Lung (tissue), 12 donors: ENCODE results near the gene LMF1. TPM values are rescaled to one million over a fixed set of nuclear protein-coding genes. Genes with fewer than 3 reads are reported as not detected.

ENCODE experiments used
- ATAC-seq: fragments of 200-7000 bp; cut with Tn5 transposase; one replicate; pipeline ENCODE4 v1.9.1; 2020; ENCODE audit warnings: moderate number of reproducible peaks; ENCODE audit not compliant: insufficient read depth, low FRiP score
- DNase-seq, 3 donors: peaks; one replicate each; pipeline ENCODE4 v3.0.0-alpha.2; 2013 to 2017
- H3K27ac ChIP-seq, 2 donors: one replicate each; pipeline ENCODE4 v1.5.1; 2013; ENCODE audit warnings: mild to moderate bottlenecking in 2 of 2, moderate library complexity in 2 of 2, control low read depth in 1 of 2, inconsistent platforms in 1 of 2, low read depth in 1 of 2, low read length in 1 of 2
- H3K27me3 ChIP-seq, 3 donors: one replicate each; pipeline ENCODE4 v1.5.1; 2013; ENCODE audit warnings: low read length in 2 of 3; ENCODE audit not compliant: control insufficient read depth in 3 of 3, insufficient read depth in 3 of 3
- H3K36me3 ChIP-seq, 4 donors: one replicate each; pipeline ENCODE4 v1.5.1; 2013; ENCODE audit warnings: low read length in 4 of 4, mild to moderate bottlenecking in 1 of 4, moderate library complexity in 1 of 4; ENCODE audit not compliant: control insufficient read depth in 4 of 4, insufficient read depth in 4 of 4
- H3K4me1 ChIP-seq, 5 donors: one replicate each; pipeline ENCODE4 v1.5.1; 2013; ENCODE audit warnings: low read length in 5 of 5, mild to moderate bottlenecking in 2 of 5, moderate library complexity in 1 of 5; ENCODE audit not compliant: control insufficient read depth in 5 of 5, insufficient read depth in 5 of 5
- H3K4me3 ChIP-seq: one replicate; pipeline ENCODE4 v1.5.1; 2013; ENCODE audit warnings: mild to moderate bottlenecking, control low read depth, moderate library complexity
- H3K9ac ChIP-seq, 2 donors: one replicate each; pipeline ENCODE4 v1.5.1; 2013; ENCODE audit warnings: low read length in 2 of 2, control low read depth in 1 of 2; ENCODE audit not compliant: insufficient read depth in 1 of 2
- H3K9me3 ChIP-seq, 4 donors: one replicate each; pipeline ENCODE4 v1.5.1; 2013; ENCODE audit warnings: low read length in 3 of 4, mild to moderate bottlenecking in 1 of 4, moderate library complexity in 1 of 4; ENCODE audit not compliant: control insufficient read depth in 4 of 4, insufficient read depth in 3 of 4
- WGBS, 2 donors: extraction: QIAGEN DNeasy Blood & Tissue Kit; methylation state at CpG; one replicate each; pipeline ENCODE4 v1.1.7; 2013; 5-methylcytosine and 5-hydroxymethylcytosine counted together
- polyA plus RNA-seq, 2 donors: library from polyadenylated mRNA; stranded (reverse); fragments of 200-250 nt; gene quantifications; one replicate each; pipeline ENCODE4 v1.2.1, GENCODE V29; 2013
- total RNA-seq, 2 donors: library from RNA; depleted of rRNA in 1 of 2; stranded (reverse); fragments of >200 nt in 1 of 2; gene quantifications; one replicate each; pipeline ENCODE4 v1.2.1, GENCODE V29; 2014 to 2021
- TF ChIP-seq, protein P1 (sequence below): IDR thresholded peaks from 2 replicates; pipeline ENCODE4 v1.5.1; 2012; ENCODE audit warnings: mild to moderate bottlenecking; ENCODE audit errors: control extremely low read depth, extremely low read depth
- donor health status: control.
- donor health status: control.
- donor health status: Bipolar disorder and iron deficiency.
- donor health status: healthy.
- donor health status: DM: yes; HTN: yes; CAD: no.

The LMF1 gene
- total and polyA plus RNA-seq, 4 donors = 9.1 to 23.7 (median 20.6) TPM

DNA sequence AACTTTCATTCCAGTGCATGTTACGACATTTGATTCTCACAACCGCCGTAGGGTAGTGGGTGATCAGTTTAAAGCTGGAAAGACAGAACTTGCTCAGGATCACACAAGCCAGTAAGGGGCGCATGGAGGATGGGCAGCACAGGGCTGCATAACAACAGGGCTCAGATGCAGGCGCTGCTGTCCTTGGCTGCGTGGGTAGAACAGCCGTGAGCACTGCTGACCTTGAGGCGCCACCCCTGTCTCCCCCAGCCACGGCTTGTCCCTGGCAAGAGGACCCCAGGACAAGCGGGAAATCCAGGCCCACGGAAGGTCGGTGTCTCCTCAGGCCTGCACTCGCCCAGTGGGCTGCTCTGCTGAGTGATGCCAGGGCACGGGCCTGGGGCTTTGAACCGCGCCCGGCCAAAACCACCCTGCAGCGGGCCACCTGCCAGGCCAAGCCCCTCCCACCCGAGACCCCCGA, 84.7 kb downstream of the LMF1 start:
- H3K27ac ChIP-seq = no peak overlapping the region
- 65 to 77% methylated on average over 18 to 20 of the region's 20 CpGs for WGBS, 2 donors
- peaks cover 0 to 7% (median 3%) of the 10 kb centered on the region in 4 donors for H3K9me3 ChIP-seq
- no peak overlapping the region for H3K9ac ChIP-seq
- no peak for ATAC-seq
- DNase-seq = peak in 2 of 3 donors; percentile 38 to 48
- TF ChIP-seq, protein P1, sequence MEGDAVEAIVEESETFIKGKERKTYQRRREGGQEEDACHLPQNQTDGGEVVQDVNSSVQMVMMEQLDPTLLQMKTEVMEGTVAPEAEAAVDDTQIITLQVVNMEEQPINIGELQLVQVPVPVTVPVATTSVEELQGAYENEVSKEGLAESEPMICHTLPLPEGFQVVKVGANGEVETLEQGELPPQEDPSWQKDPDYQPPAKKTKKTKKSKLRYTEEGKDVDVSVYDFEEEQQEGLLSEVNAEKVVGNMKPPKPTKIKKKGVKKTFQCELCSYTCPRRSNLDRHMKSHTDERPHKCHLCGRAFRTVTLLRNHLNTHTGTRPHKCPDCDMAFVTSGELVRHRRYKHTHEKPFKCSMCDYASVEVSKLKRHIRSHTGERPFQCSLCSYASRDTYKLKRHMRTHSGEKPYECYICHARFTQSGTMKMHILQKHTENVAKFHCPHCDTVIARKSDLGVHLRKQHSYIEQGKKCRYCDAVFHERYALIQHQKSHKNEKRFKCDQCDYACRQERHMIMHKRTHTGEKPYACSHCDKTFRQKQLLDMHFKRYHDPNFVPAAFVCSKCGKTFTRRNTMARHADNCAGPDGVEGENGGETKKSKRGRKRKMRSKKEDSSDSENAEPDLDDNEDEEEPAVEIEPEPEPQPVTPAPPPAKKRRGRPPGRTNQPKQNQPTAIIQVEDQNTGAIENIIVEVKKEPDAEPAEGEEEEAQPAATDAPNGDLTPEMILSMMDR = no peak
- peaks cover 0 to 8% (median 0%) of the 10 kb centered on the region in 5 donors for H3K4me1 ChIP-seq
- no peak overlapping the region for H3K4me3 ChIP-seq
- peaks cover 2 to 11% (median 3%) of the 10 kb centered on the region in 4 donors for H3K36me3 ChIP-seq
- H3K27me3 ChIP-seq = no peaks in the 10 kb centered on the region

DNA sequence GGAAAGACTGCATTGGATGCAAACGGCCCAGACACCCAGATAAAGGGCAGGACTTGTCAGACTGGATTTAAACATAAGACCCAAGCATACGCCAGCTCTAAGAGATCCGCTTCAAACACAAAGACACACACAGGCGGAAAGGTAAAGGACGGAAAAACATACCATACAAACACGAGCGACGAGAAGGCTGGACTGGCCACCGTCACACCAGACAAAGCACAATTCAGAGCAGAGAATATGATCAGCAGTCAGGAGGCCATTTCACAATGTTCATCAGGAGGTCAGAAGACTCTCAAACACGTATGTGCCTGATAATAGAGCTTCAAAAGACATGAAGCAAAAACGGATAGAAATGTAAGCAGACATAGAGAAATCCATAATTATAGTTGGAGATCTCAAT, 85.4 kb downstream of the LMF1 start:
- Histone ChIP-seq H3K36me3 (peaks cover 2 to 9% (median 3%) of the 10 kb centered on the region in 4 donors), H3K4me1 (peaks cover 0 to 8% (median 0%) of the 10 kb centered on the region in 5 donors), H3K27ac (no peak overlapping the region), H3K27me3 (no peaks in the 10 kb centered on the region), H3K9ac (no peak overlapping the region), H3K4me3 (no peak overlapping the region), H3K9me3 (peaks cover 0 to 7% (median 3%) of the 10 kb centered on the region in 4 donors)
- ATAC-seq (no peak), DNase-seq (no peak)
- 84% methylated on average over 11 of the region's 11 CpGs for WGBS, 2 donors
- TF ChIP-seq, protein P1 = no peak

DNA sequence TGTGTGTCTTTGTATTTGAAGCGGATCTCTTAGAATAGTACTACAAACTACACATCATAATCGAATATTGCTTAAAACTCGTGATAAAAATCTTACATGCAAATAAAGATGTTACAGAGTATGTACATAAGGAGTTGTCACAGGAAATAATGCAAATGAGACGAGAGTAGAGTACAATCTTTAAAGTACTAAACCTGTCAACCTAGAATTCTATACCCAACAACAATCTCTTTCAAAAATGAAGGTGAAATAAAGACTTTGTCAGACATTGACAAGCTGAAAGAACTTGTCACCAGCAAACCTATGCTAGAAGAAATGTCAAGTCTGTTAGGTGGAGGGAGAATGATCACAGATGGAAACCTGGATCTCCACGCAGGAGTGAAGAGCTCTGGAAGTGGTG, 86.6 kb downstream of the LMF1 start:
- Histone ChIP-seq H3K4me3 (no peak overlapping the region), H3K27me3 (no peaks in the 10 kb centered on the region), H3K4me1 (peaks cover 0 to 5% (median 0%) of the 10 kb centered on the region in 5 donors), H3K9ac (no peak overlapping the region), H3K27ac (no peak overlapping the region), H3K9me3 (peaks cover 0 to 7% (median 3%) of the 10 kb centered on the region in 4 donors), H3K36me3 (peaks cover 2 to 9% (median 3%) of the 10 kb centered on the region in 4 donors)
- 94 to 96% methylated on average over 5 of the region's 5 CpGs for WGBS, 2 donors
- DNase-seq (no peak), ATAC-seq (no peak)
- TF ChIP-seq, protein P1 = no peak

DNA sequence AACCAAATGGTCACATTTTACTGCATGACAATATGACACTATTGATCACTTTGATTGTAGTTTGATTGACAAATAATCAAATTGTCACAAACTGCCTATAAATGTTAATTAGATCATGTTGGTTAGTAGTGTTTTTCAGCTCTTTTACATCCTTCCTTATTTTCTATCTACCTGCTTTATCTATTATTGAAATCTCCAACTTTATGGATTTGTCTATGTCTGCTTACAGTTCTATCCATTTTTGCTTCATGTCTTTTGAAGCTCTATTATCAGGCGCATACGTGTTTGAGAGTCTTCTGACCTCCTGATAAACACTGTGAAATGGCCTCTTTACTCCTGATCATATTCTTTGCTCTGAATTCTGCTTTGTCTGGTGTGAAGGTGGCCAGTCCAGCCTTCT, 87.0 kb downstream of the LMF1 start:
- no peaks in the 10 kb centered on the region for H3K27me3 ChIP-seq
- H3K36me3 ChIP-seq = peaks cover 2 to 5% (median 3%) of the 10 kb centered on the region in 4 donors
- no peak overlapping the region for H3K9ac ChIP-seq
- H3K27ac ChIP-seq = no peak overlapping the region
- 94 to 100% methylated on average over 2 of the region's 2 CpGs for WGBS, 2 donors
- TF ChIP-seq, protein P1 = no peak
- ATAC-seq (no peak), DNase-seq (no peak)
- no peak overlapping the region for H3K4me3 ChIP-seq
- H3K9me3 ChIP-seq = peaks cover 0 to 7% (median 3%) of the 10 kb centered on the region in 4 donors
- peaks cover 0 to 5% (median 0%) of the 10 kb centered on the region in 5 donors for H3K4me1 ChIP-seq
